ENCODE measurements around the gene GRIA3. TPM values are rescaled to one million over a fixed set of nuclear protein-coding genes. Genes with fewer than 3 reads are reported as not detected.

The GRIA3 gene
- total RNA-seq, 3 donors from 2014 or later: 0.51 to 1.2 (median 0.72) TPM

- Histone ChIP-seq H3K4me3 (no peak overlapping the region), H3K36me3 (ENCODE audit: low read depth) (no peaks in the 10 kb centered on the region), H3K4me1 (ENCODE audit: low read depth) (no peaks in the 10 kb centered on the region), H3K9me3 (no peaks in the 10 kb centered on the region)
- ATAC-seq (no peak), DNase-seq (no peak)
- TF ChIP-seq CTCF (IDR thresholded peaks at IDR 0.05): no peak
- intact Hi-C loops (cut with DNase I, micrococcal nuclease): no loop called here
Observed at GRCh38 chrX:123210252-123210651, 26.2 kb downstream of the GRIA3 start.

- no peak overlapping the region for H3K4me3 ChIP-seq
- no peaks in the 10 kb centered on the region for H3K36me3 ChIP-seq (ENCODE audit: low read depth)
- ATAC-seq (no peak), DNase-seq (no peak)
- intact Hi-C loops (cut with DNase I, micrococcal nuclease): no loop called here
- H3K4me1 ChIP-seq (ENCODE audit: low read depth): no peaks in the 10 kb centered on the region
- no peak for TF ChIP-seq CTCF (IDR thresholded peaks at IDR 0.05)
- H3K9me3 ChIP-seq: no peaks in the 10 kb centered on the region
Observed at GRCh38 chrX:123215397-123216089, 31.5 kb downstream of the GRIA3 start.

- DNase-seq (no peak), ATAC-seq (no peak)
- H3K4me1 ChIP-seq (ENCODE audit: low read depth): no peaks in the 10 kb centered on the region
- no peak for TF ChIP-seq CTCF (IDR thresholded peaks at IDR 0.05)
- intact Hi-C loops (cut with DNase I, micrococcal nuclease): no loop called here
- no peaks in the 10 kb centered on the region for H3K36me3 ChIP-seq (ENCODE audit: low read depth)
- no peak overlapping the region for H3K4me3 ChIP-seq
- no peaks in the 10 kb centered on the region for H3K9me3 ChIP-seq
Observed at GRCh38 chrX:123217077-123217476, 33.0 kb downstream of the GRIA3 start.

- intact Hi-C loops (cut with DNase I, micrococcal nuclease): no loop called here
Observed at GRCh38 chrX:123217728-123218127, 33.6 kb downstream of the GRIA3 start.

GRCh38 chrX:123219916-123220315 lies 35.8 kb downstream of the GRIA3 start:
- intact Hi-C loops (cut with DNase I, micrococcal nuclease): no loop called here
- ATAC-seq: no peak
- TF ChIP-seq CTCF (IDR thresholded peaks at IDR 0.05): no peak
- no peak for DNase-seq
- H3K4me3 ChIP-seq: no peak overlapping the region
- H3K9me3 ChIP-seq: no peaks in the 10 kb centered on the region
- no peaks in the 10 kb centered on the region for H3K4me1 ChIP-seq (ENCODE audit: low read depth)
- no peaks in the 10 kb centered on the region for H3K36me3 ChIP-seq (ENCODE audit: low read depth)

More at GRCh38 chrX:123217728-123218127, 33.6 kb downstream of the GRIA3 start:
- Histone ChIP-seq H3K4me1 (ENCODE audit: low read depth) (no peaks in the 10 kb centered on the region), H3K36me3 (ENCODE audit: low read depth) (no peaks in the 10 kb centered on the region), H3K4me3 (no peak overlapping the region), H3K9me3 (no peaks in the 10 kb centered on the region)
- TF ChIP-seq CTCF (IDR thresholded peaks at IDR 0.05): no peak
- no peak for ATAC-seq
- no peak for DNase-seq

GRCh38 chrX:123222920-123223319 lies 38.8 kb downstream of the GRIA3 start:
- no peak for ATAC-seq
- Histone ChIP-seq H3K9me3 (no peaks in the 10 kb centered on the region), H3K4me3 (no peak overlapping the region), H3K36me3 (ENCODE audit: low read depth) (no peaks in the 10 kb centered on the region), H3K4me1 (ENCODE audit: low read depth) (no peaks in the 10 kb centered on the region)
- intact Hi-C loops (cut with DNase I, micrococcal nuclease): no loop called here
- TF ChIP-seq CTCF (IDR thresholded peaks at IDR 0.05): no peak
- DNase-seq: no peak
